ENCODE results near the gene PDLIM3. TPM values are rescaled to one million over a fixed set of nuclear protein-coding genes. Genes with fewer than 3 reads are reported as not detected.

PDLIM3 gene
- total and polyA plus RNA-seq, 2 of the 4 experiments (the other 2 are of a cell fraction): 6.4 to 11.7 TPM

- intact Hi-C loops (cut with micrococcal nuclease) (no loop called here), dilution Hi-C loops (cut with HindIII; ENCODE audit: low sequenced_read_pairs, unreplicated experiment) (no loop called here), in situ Hi-C loops (cut with MboI; ENCODE audit: low sequenced_read_pairs) (no loop called here)
- H4K5ac ChIP-seq (ENCODE audit: low read depth, low read length): no peak overlapping the region
- H4K8ac ChIP-seq (ENCODE audit: low read depth in 2 of 2, low read length in 2 of 2): no peak overlapping the region
- H3K9ac ChIP-seq (ENCODE audit: low read depth, low read length): no peak overlapping the region
- peaks cover 4% of the 10 kb centered on the region for H3K9me1 ChIP-seq (ENCODE audit: insufficient read depth, low read length)
- no peak overlapping the region for H2BK120ac ChIP-seq (ENCODE audit: low read depth, low read length)
- BruUV-seq (replicated peaks): no TSS peak
- H3K27ac ChIP-seq (ENCODE audit: insufficient read depth, low read length): no peak overlapping the region
- no peak overlapping the region for H3K18ac ChIP-seq (ENCODE audit: low read depth, low read length)
- no CpG with 5 or more reads among the region's 8 CpGs for WGBS, 2 experiments (ENCODE audit: extremely low coverage in 2 of 2, insufficient read length in 1 of 2)
- ChIA-PET CTCF (no interaction called here), POLR2A (ENCODE audit: unreplicated experiment) (no interaction called here)
- peaks cover under 1 to 4% of the 10 kb centered on the region in 2 experiments; a peak in 3 of 4 replicates for H3K79me1 ChIP-seq (ENCODE audit: low read depth in 1 of 2, low read length in 2 of 2)
- peaks cover 7% of the 10 kb centered on the region for H3K9me3 ChIP-seq (ENCODE audit: control insufficient read depth, insufficient read depth, low read length)
- H4K20me1 ChIP-seq (ENCODE audit: insufficient read depth, low read length): no peaks in the 10 kb centered on the region
- H3K4me3 ChIP-seq (ENCODE audit: insufficient read depth, low read depth, low read length): no peak overlapping the region
- no peak overlapping the region for H2AK9ac ChIP-seq (replicated peaks; ENCODE audit: low read depth, low read length, poor library complexity)
- no peak overlapping the region for H3K23ac ChIP-seq (ENCODE audit: low read depth, low read length)
- H3K56ac ChIP-seq (ENCODE audit: extremely low read depth, insufficient read depth, low read length): no peak overlapping the region
- H2AK5ac ChIP-seq (ENCODE audit: low read depth, low read length): no peak overlapping the region
- no peak overlapping the region for H3K4me2 ChIP-seq (ENCODE audit: low read depth, low read length)
- H3K36me3 ChIP-seq (ENCODE audit: control insufficient read depth, insufficient read depth, low read length): no peaks in the 10 kb centered on the region
- no peak for TF ChIP-seq CTCF (conservative IDR thresholded peaks at IDR 0.05; ENCODE audit: low read depth, low read length)
- TF ChIP-seq SMC3 (IDR thresholded peaks at IDR 0.05; ENCODE audit: low read depth, low read length): no peak
- no peak for TF ChIP-seq BHLHE40 (IDR thresholded peaks at IDR 0.05; ENCODE audit: low read depth, low read length)
- TF ChIP-seq RFX5 (IDR thresholded peaks at IDR 0.05; ENCODE audit: low read depth, low read length): no peak
- no peak for TF ChIP-seq FOS (IDR thresholded peaks at IDR 0.05; ENCODE audit: low read depth, low read length)
- no peak for TF ChIP-seq CEBPB (IDR thresholded peaks at IDR 0.05; ENCODE audit: low read depth, low read length)
- TF ChIP-seq MAZ (IDR thresholded peaks at IDR 0.05; ENCODE audit: borderline replicate concordance, low read depth, low read length): no peak
- TF ChIP-seq USF2 (IDR thresholded peaks at IDR 0.05; ENCODE audit: low read depth, low read length): no peak
- H3K27me3 ChIP-seq (ENCODE audit: control insufficient read depth, insufficient read depth, low read length): no peaks in the 10 kb centered on the region
- ATAC-seq (ENCODE audit: low read depth) (no peak), DNase-seq (no peak)
- H2BK15ac ChIP-seq (ENCODE audit: low read depth, low read length): no peak overlapping the region
- no peak overlapping the region for H2AFZ ChIP-seq (replicated peaks; ENCODE audit: low read length, poor library complexity)
- no peak overlapping the region for H3K14ac ChIP-seq (replicated peaks; ENCODE audit: low read depth, low read length)
- H2BK20ac ChIP-seq (ENCODE audit: low read depth, low read length): no peak overlapping the region
- no peak overlapping the region for H4K91ac ChIP-seq (ENCODE audit: insufficient read depth, low read depth, low read length)
- no peak overlapping the region for H3K4ac ChIP-seq (ENCODE audit: low read depth, low read length)
- no peak overlapping the region for H2BK5ac ChIP-seq (ENCODE audit: low read depth, low read length, poor library complexity, severe bottlenecking)
- H3K4me1 ChIP-seq (ENCODE audit: control insufficient read depth, insufficient read depth, low read length): no peaks in the 10 kb centered on the region
These were observed 5.9 kb downstream of the PDLIM3 start for GRCh38 chr4:185529413-185529812.

All from IMR-90 (cell line).